Kidney epithelial cell (primary cell): ENCODE measurements around the gene OR52W1. TPM values are rescaled to one million over a fixed set of nuclear protein-coding genes. Genes with fewer than 3 reads are reported as not detected.

Experiments
- DNase-seq: peaks from one replicate; pipeline ENCODE4 v3.0.0-alpha.2; 2010; ENCODE audit warnings: low read depth
- H3K27me3 ChIP-seq: 2 replicates; pipeline ENCODE4 v1.6.0; 2011; ENCODE audit warnings: low read length; ENCODE audit not compliant: control insufficient read depth, insufficient read depth
- H3K36me3 ChIP-seq: 2 replicates; pipeline ENCODE4 v1.5.1; 2011; ENCODE audit warnings: low read length; ENCODE audit not compliant: control insufficient read depth, insufficient read depth
- H3K4me3 ChIP-seq: 2 replicates; pipeline ENCODE4 v1.5.1; 2011; ENCODE audit warnings: low read depth, mild to moderate bottlenecking, control low read depth, low read length
- CTCF ChIP-seq: IDR thresholded peaks from 2 replicates; pipeline ENCODE4 v1.5.1; 2011; ENCODE audit warnings: mild to moderate bottlenecking, moderate library complexity, low read length, control low read depth, inconsistent platforms; ENCODE audit not compliant: insufficient read depth, poor library complexity, severe bottlenecking
- total RNA-seq: library from RNA; depleted of rRNA; stranded (reverse); fragments of >200 nt; gene quantifications from 2 replicates; pipeline ENCODE4 v1.2.3, GENCODE V29; 2015

Gene OR52W1
- total RNA-seq, 1 donor from 2014 or later, result not detected

GRCh38 chr11:6175440-6175839 lies 23.6 kb upstream of the OR52W1 start:
- H3K4me3 ChIP-seq, result no peak overlapping the region
- no peaks in the 10 kb centered on the region for H3K27me3 ChIP-seq
- TF ChIP-seq CTCF, result no peak
- DNase-seq, result no peak
- no peaks in the 10 kb centered on the region for H3K36me3 ChIP-seq

GRCh38 chr11:6191742-6192141 lies 7.3 kb upstream of the OR52W1 start:
- H3K36me3 ChIP-seq, result no peaks in the 10 kb centered on the region
- TF ChIP-seq CTCF, result no peak
- no peaks in the 10 kb centered on the region for H3K27me3 ChIP-seq
- no peak overlapping the region for H3K4me3 ChIP-seq
- no peak for DNase-seq

- no peaks in the 10 kb centered on the region for H3K27me3 ChIP-seq
- no peak for DNase-seq
- H3K4me3 ChIP-seq, result no peak overlapping the region
- TF ChIP-seq CTCF, result no peak
- H3K36me3 ChIP-seq, result no peaks in the 10 kb centered on the region
Measured at GRCh38 chr11:6194065-6194581, 4.9 kb upstream of the OR52W1 start.

GRCh38 chr11:6196396-6196795 lies 2.6 kb upstream of the OR52W1 start:
- no peak for DNase-seq
- Histone ChIP-seq H3K4me3 (no peak overlapping the region), H3K27me3 (no peaks in the 10 kb centered on the region), H3K36me3 (no peaks in the 10 kb centered on the region)
- TF ChIP-seq CTCF, result no peak

- no peak overlapping the region for H3K4me3 ChIP-seq
- no peaks in the 10 kb centered on the region for H3K36me3 ChIP-seq
- TF ChIP-seq CTCF, result no peak
- no peaks in the 10 kb centered on the region for H3K27me3 ChIP-seq
- no peak for DNase-seq
Measured at GRCh38 chr11:6197466-6198200, 1.4 kb upstream of the OR52W1 start.

GRCh38 chr11:6200975-6201374 lies 2.0 kb downstream of the OR52W1 start:
- Histone ChIP-seq H3K36me3 (peaks cover 1% of the 10 kb centered on the region), H3K27me3 (no peaks in the 10 kb centered on the region), H3K4me3 (no peak overlapping the region)
- DNase-seq, result no peak
- no peak for TF ChIP-seq CTCF
